ENCODE data around the gene DLG2.

Gene DLG2

DNA sequence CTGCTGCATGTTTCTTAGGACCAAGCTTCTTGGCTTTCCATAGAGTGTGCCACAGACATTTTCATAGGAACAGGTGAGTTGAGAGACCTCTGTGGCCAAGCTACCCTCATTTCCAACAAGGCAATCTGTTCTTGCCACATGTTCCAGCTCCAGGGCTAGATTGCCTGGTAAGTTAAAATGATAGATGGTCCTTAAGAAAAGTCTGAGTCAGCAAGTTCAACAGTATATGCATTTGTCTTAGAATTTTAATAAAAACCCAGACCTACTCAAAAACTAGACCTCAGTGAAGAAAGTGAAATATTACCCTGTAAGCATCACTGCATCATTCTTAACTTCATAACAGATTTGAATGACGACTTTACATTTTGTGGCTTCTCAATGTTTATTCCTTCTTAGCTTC is 1123.6 kb downstream of the DLG2 start:
- no peak overlapping the region for H3K4me3 ChIP-seq (replicated peaks; ENCODE audit: low read depth, low read length)
- DNase-seq (ENCODE audit: low read depth) = no peak
- TF ChIP-seq, protein P1, sequence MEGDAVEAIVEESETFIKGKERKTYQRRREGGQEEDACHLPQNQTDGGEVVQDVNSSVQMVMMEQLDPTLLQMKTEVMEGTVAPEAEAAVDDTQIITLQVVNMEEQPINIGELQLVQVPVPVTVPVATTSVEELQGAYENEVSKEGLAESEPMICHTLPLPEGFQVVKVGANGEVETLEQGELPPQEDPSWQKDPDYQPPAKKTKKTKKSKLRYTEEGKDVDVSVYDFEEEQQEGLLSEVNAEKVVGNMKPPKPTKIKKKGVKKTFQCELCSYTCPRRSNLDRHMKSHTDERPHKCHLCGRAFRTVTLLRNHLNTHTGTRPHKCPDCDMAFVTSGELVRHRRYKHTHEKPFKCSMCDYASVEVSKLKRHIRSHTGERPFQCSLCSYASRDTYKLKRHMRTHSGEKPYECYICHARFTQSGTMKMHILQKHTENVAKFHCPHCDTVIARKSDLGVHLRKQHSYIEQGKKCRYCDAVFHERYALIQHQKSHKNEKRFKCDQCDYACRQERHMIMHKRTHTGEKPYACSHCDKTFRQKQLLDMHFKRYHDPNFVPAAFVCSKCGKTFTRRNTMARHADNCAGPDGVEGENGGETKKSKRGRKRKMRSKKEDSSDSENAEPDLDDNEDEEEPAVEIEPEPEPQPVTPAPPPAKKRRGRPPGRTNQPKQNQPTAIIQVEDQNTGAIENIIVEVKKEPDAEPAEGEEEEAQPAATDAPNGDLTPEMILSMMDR (IDR thresholded peaks at IDR 0.05; ENCODE audit: low read length, missing control alignments) = no peak

DNA sequence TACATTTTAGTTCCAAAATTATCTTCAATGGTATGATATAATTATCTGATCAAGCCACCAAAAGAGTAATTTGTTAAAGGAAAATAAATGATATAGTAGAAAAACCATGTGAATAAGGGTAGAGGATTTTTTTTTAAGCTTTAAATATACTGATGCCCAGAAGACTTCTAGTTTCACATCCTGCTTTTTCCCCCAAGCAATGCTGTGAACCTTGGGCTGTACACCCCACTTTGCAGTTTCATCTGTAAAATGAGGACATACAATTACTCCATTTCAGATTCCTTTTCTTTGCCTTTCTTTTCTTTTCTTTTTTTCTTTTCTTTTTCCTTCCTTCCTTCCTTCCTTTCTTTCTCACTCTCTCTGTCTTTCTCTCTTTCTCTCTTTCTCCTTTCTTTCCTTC is 1125.4 kb downstream of the DLG2 start:
- TF ChIP-seq, protein P1 (IDR thresholded peaks at IDR 0.05; ENCODE audit: low read length, missing control alignments) = no peak
- H3K4me3 ChIP-seq (replicated peaks; ENCODE audit: low read depth, low read length) = no peak overlapping the region
- DNase-seq (ENCODE audit: low read depth) = no peak

DNA sequence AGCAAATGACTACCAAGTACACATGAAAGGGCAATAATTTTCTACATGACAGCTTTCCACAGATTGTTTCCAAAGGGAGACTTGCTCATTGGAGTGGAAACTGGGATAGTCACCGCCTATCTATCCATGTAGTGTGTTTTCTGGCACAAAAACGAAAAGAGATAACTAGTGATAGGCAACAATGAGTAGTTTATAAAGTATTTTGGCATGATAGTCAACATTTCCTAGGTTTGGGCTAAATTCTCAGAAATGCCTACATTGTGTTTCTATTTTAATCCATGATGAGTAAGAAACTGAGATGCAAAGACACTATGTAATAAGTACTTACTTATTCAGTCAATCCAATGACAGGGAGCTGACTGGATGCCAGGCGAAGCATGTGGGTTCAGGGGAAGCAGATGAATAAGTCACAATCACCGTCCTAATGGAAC is 1129.1 kb downstream of the DLG2 start:
- TF ChIP-seq, protein P1 (IDR thresholded peaks at IDR 0.05; ENCODE audit: low read length, missing control alignments) = no peak
- H3K4me3 ChIP-seq (replicated peaks; ENCODE audit: low read depth, low read length) = no peak overlapping the region
- DNase-seq (ENCODE audit: low read depth) = peak; percentile 90

GRCh38 chr11:84497181-84497580 is 1130.0 kb downstream of the DLG2 start:
- no peak for DNase-seq (ENCODE audit: low read depth)
- TF ChIP-seq, protein P1 (IDR thresholded peaks at IDR 0.05; ENCODE audit: low read length, missing control alignments) = no peak

GRCh38 chr11:84496122-84496521 is 1131.0 kb downstream of the DLG2 start:
- DNase-seq (ENCODE audit: low read depth) = no peak
- H3K4me3 ChIP-seq (replicated peaks; ENCODE audit: low read depth, low read length) = no peak overlapping the region
- TF ChIP-seq, protein P1 (IDR thresholded peaks at IDR 0.05; ENCODE audit: low read length, missing control alignments) = no peak

More at GRCh38 chr11:84497181-84497580, 1130.0 kb downstream of the DLG2 start:
- H3K4me3 ChIP-seq (replicated peaks; ENCODE audit: low read depth, low read length) = no peak overlapping the region

DNA sequence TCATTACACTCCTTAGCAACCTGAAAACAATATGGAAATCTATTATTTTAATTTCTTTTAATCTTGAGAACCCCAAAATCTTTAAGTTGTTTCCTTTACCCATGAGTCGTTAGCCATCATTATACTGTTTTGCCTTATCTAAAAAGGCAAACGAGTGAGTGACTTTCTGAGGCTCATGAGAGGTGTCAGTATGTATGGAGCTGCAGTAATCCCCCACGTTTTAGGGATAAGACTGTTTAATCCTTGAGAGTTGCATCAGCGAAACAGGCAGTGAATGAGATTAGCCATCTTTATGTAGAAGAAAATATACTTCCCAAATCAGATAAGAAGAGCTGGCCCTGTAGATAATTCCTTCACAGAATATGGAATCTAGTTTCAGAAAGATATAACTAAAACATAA is 1147.0 kb downstream of the DLG2 start:
- DNase-seq (ENCODE audit: low read depth) = no peak
- no peak overlapping the region for H3K4me3 ChIP-seq (replicated peaks; ENCODE audit: low read depth, low read length)
- TF ChIP-seq, protein P1 (IDR thresholded peaks at IDR 0.05; ENCODE audit: low read length, missing control alignments) = no peak

DNA sequence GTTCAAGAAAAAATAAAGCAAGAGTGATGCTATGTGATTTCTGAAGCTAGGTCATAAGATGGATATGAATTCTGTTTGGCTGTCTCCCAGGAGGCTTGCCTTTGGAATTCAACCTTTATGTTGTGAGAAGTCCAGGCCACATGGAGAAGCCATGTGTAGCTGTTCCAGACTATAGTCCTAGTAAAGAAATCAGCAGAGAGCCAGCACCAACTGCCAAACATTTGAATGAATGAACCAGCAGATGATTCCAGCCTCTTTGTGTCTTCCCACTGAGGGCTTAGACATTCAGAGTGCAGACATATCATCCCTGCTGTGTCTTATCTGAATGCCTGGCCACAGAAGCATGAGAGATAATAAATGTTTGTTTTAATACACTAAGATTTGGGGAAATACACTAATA is 1150.6 kb downstream of the DLG2 start:
- TF ChIP-seq, protein P1 (IDR thresholded peaks at IDR 0.05; ENCODE audit: low read length, missing control alignments) = no peak
- DNase-seq (ENCODE audit: low read depth) = peak; percentile 25
- H3K4me3 ChIP-seq (replicated peaks; ENCODE audit: low read depth, low read length) = no peak overlapping the region
